ENCODE data around the gene DRD3. TPM values are rescaled to one million over a fixed set of nuclear protein-coding genes. Genes with fewer than 3 reads are reported as not detected.

The DRD3 gene
- total and polyA plus RNA-seq, 2 of the 8 experiments (the other 6 are each of a cell fraction or from before 2014, with no cell fraction given), result 0.32 to 1.3 TPM

DNA sequence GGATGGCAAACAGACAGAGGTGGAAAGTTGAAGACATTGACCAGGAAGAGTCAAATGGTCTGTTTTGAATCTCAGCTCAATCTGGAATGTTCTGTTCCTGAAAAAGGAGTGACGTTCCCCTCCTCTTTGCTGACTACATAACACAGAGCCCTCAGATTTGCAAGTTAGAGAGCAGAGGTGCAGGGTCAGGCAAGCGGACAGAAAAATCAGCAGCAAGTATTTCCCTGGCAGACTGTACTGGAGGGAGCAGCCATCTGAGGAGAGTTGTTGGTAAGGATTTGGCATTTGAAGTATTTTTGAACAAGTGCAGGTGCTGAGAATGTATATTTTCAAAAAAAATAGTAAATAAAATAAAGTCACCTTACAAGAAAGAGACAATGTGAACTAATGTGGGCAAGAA, 40.9 kb upstream of the DRD3 start:
- DNase-seq (ENCODE audit: low read depth in 1 of 2, low spot score in 2 of 2) (no peak), FAIRE-seq (no peak)
- no peaks in the 10 kb centered on the region for H3K23me2 ChIP-seq (ENCODE audit: low read depth, low read length)
- no peaks in the 10 kb centered on the region for H3K79me1 ChIP-seq (ENCODE audit: low read depth, low read length)
- no peak overlapping the region for H2BK15ac ChIP-seq (ENCODE audit: low read length)
- ChIA-PET POLR2A (ENCODE audit: partially characterized antibody) (no interaction called here), CTCF (ENCODE audit: partially characterized antibody) (no interaction called here)
- H3K27me3 ChIP-seq (replicated peaks in 1 of 4; ENCODE audit: control insufficient read depth in 3 of 4, extremely low read depth in 1 of 4, insufficient read depth in 3 of 4, low read length in 3 of 4), result peaks cover 0 to 4% (median 1%) of the 10 kb centered on the region in 4 experiments; a peak in 3 of 7 replicates
- no peak overlapping the region for H3K14ac ChIP-seq (ENCODE audit: insufficient read length)
- H3K18ac ChIP-seq (ENCODE audit: extremely low read depth, low read length), result no peak overlapping the region
- H3K4me3 ChIP-seq (ENCODE audit: extremely low read depth in 1 of 4, insufficient read depth in 2 of 4, low read depth in 3 of 4, low read length in 4 of 4), result no peak overlapping the region
- H3K56ac ChIP-seq (replicated peaks; ENCODE audit: insufficient read length, low read depth, low read length), result no peak overlapping the region
- no peak overlapping the region for H3K9ac ChIP-seq (replicated peaks in 1 of 4; ENCODE audit: extremely low read depth in 1 of 4, low read depth in 3 of 4, low read length in 3 of 4)
- peaks cover 0 to 9% (median 2%) of the 10 kb centered on the region in 4 experiments; a peak in 4 of 7 replicates for H3K4me1 ChIP-seq (replicated peaks in 1 of 4; ENCODE audit: control insufficient read depth in 3 of 4, insufficient read depth in 4 of 4, low read length in 3 of 4)
- no peaks in the 10 kb centered on the region for H4K20me1 ChIP-seq (replicated peaks in 1 of 2; ENCODE audit: control insufficient read depth in 1 of 2, insufficient read depth in 2 of 2, low read length in 2 of 2)
- no peak overlapping the region for H3K4me2 ChIP-seq (ENCODE audit: insufficient read depth in 1 of 2, low read depth in 2 of 2, low read length in 2 of 2)
- peaks cover 4 to 6% of the 10 kb centered on the region in 2 experiments; a peak in 3 of 4 replicates for H3K9me3 ChIP-seq (ENCODE audit: insufficient read depth in 2 of 2, low read depth in 1 of 2, low read length in 1 of 2)
- H3K36me3 ChIP-seq (ENCODE audit: control insufficient read depth in 2 of 4, insufficient read depth in 4 of 4, low read length in 3 of 4), result no peaks in the 10 kb centered on the region
- no peak overlapping the region for H2BK12ac ChIP-seq (ENCODE audit: low read depth, low read length)
- no peak overlapping the region for H2BK5ac ChIP-seq (ENCODE audit: low read depth, low read length)
- H3K79me2 ChIP-seq (ENCODE audit: control insufficient read depth in 1 of 2, insufficient read depth in 2 of 2, low read length in 2 of 2), result no peaks in the 10 kb centered on the region
- no peak overlapping the region for H3K23ac ChIP-seq (ENCODE audit: insufficient read length)
- no peak overlapping the region for H2BK20ac ChIP-seq (ENCODE audit: low read length)
- H4K91ac ChIP-seq (replicated peaks; ENCODE audit: insufficient read length, low read length), result no peak overlapping the region
- H3K4ac ChIP-seq (replicated peaks; ENCODE audit: insufficient read length, low read depth, low read length), result no peak overlapping the region
- no peak overlapping the region for H4K5ac ChIP-seq (ENCODE audit: insufficient read length, low read depth, low read length)
- no peak overlapping the region for H2BK120ac ChIP-seq (replicated peaks; ENCODE audit: low read depth, low read length)
- no peak overlapping the region for H3K27ac ChIP-seq (ENCODE audit: low read depth, low read length)
- peak overlapping the region; percentile 36; the same call in 1 of the 2 replicates for H2AFZ ChIP-seq (ENCODE audit: low read length)
- no peak overlapping the region for H4K8ac ChIP-seq (ENCODE audit: extremely low read depth, insufficient read depth, low read length)
- 76% methylated on average over 2 of the region's 2 CpGs; no CpG with 5 or more reads in 1 of the 2 experiments for WGBS, 2 experiments (ENCODE audit: extremely low coverage in 1 of 2, insufficient coverage in 1 of 2, insufficient read length in 1 of 2, insufficient replicate concordance in 2 of 2, low coverage in 1 of 2, low lambda C conversion rate in 2 of 2, missing lambda C conversion rate in 1 of 2)
- H2AK5ac ChIP-seq (ENCODE audit: low read depth, low read length), result no peak overlapping the region
- TF ChIP-seq NANOG (IDR thresholded peaks at IDR 0.05; ENCODE audit: insufficient read depth, low read depth, low read length, poor library complexity, severe bottlenecking) (no peak), SUZ12 (IDR thresholded peaks at IDR 0.05; ENCODE audit: low read length) (no peak), MAFK (IDR thresholded peaks at IDR 0.05; ENCODE audit: low read depth, low read length) (no peak), CHD1 (IDR thresholded peaks at IDR 0.05; ENCODE audit: low read depth, low read length) (no peak), SIX5 (IDR thresholded peaks at IDR 0.05; ENCODE audit: low read depth, low read length) (no peak), SIN3A (conservative IDR thresholded peaks at IDR 0.05 in 1 of 2, IDR thresholded peaks at IDR 0.05 in 1 of 2; ENCODE audit: low read depth in 1 of 2, low read length in 2 of 2) (no peak), SP1 (IDR thresholded peaks at IDR 0.05; ENCODE audit: low read depth, low read length) (no peak), JUN (IDR thresholded peaks at IDR 0.05; ENCODE audit: low read depth, low read length) (no peak), KDM1A (IDR thresholded peaks at IDR 0.05; ENCODE audit: borderline replicate concordance, low read length) (no peak), ASH2L (IDR thresholded peaks at IDR 0.05; ENCODE audit: low read length) (no peak), RBBP5 (IDR thresholded peaks at IDR 0.05; ENCODE audit: borderline replicate concordance, low read depth, low read length) (no peak), FOSL1 (IDR thresholded peaks at IDR 0.05; ENCODE audit: insufficient read depth, low read depth, low read length) (no peak), NRF1 (IDR thresholded peaks at IDR 0.05; ENCODE audit: low read depth, low read length) (no peak), POLR2A (IDR thresholded peaks at IDR 0.05; ENCODE audit: control extremely low read depth in 1 of 2, low read depth in 2 of 2, low read length in 2 of 2) (no peak), RXRA (IDR thresholded peaks at IDR 0.05; ENCODE audit: insufficient read depth, low read depth, low read length) (no peak)
